Stomach (tissue), 4 donors: ENCODE data around the gene RABEP2.

Experiments used
- POLR2A ChIP-seq, 4 donors: fragments of 450-650 bp; IDR thresholded peaks; one replicate each; pipeline ENCODE4 v1.6.1; 2016; ENCODE audit warnings: antibody characterized with exemption in 4 of 4, control low read depth in 2 of 4, mild to moderate bottlenecking in 1 of 4, moderate library complexity in 1 of 4
- POLR2AphosphoS5 ChIP-seq, 3 donors: sonication (generic); formaldehyde crosslinking; IDR thresholded peaks; one replicate each; pipeline ENCODE4 v1.6.1; 2016; ENCODE audit warnings: antibody characterized with exemption in 3 of 3
- TF ChIP-seq, protein P1 (sequence below), 7 experiments: fragments of 450-650 bp in 4 of 7; fragments of 200-600 bp in 3 of 7; sonication (generic) in 3 of 7; IDR thresholded peaks; one replicate each; pipeline ENCODE4 v1.5.1; 2016 to 2019; ENCODE audit warnings: antibody characterized with exemption in 7 of 7, control low read depth in 2 of 7, mild to moderate bottlenecking in 1 of 7

DNA sequence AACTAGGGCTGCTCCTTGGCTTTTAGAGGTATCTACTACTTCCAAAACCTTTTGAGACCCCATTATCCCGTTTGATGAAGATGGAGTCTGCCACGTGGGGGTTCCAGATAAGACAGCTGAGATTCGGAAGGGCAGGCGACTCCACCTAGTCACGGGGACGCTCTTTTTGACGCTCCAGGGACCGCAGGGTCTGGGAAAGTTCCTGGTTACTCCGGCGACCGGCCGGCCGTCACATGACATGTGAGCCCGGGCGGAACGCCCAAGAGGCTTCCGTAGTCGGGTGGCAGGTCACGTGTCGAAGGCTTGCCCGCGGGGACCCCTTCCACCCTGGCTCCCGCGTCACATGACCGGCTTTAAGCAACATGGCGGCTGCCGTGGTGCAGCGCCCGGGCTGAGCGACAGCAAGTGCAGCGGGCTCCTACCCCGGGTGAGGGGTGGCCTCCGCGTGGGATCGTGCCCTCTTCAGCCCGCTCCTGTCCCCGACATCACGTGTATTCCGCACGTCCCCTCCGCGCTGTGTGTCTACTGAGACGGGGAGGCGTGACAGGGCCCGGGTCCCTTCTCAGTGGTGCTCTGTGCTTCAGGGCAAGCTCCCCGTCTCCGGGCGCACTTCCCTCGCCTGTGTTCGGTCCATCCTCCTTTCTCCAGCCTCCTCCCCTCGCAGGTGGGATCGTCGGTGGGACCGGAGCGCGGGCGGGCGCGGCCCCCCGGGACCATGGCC is 49.6 kb upstream of the RABEP2 start, which contains the start of gene SPNS1:
- TF ChIP-seq, protein P1, sequence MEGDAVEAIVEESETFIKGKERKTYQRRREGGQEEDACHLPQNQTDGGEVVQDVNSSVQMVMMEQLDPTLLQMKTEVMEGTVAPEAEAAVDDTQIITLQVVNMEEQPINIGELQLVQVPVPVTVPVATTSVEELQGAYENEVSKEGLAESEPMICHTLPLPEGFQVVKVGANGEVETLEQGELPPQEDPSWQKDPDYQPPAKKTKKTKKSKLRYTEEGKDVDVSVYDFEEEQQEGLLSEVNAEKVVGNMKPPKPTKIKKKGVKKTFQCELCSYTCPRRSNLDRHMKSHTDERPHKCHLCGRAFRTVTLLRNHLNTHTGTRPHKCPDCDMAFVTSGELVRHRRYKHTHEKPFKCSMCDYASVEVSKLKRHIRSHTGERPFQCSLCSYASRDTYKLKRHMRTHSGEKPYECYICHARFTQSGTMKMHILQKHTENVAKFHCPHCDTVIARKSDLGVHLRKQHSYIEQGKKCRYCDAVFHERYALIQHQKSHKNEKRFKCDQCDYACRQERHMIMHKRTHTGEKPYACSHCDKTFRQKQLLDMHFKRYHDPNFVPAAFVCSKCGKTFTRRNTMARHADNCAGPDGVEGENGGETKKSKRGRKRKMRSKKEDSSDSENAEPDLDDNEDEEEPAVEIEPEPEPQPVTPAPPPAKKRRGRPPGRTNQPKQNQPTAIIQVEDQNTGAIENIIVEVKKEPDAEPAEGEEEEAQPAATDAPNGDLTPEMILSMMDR (IDR thresholded peaks at IDR 0.05) = peak in 1 of 7 experiments; percentile 17
- TF ChIP-seq POLR2A (IDR thresholded peaks at IDR 0.05) (no peak), POLR2AphosphoS5 (IDR thresholded peaks at IDR 0.05) (peak; percentile 77 to 98 (median 94))
